Liver (tissue), 9 donors: ENCODE results near the gene COMMD2. TPM values are rescaled to one million over a fixed set of nuclear protein-coding genes. Genes with fewer than 3 reads are reported as not detected.

ENCODE experiments used
- DNase-seq: peaks from one replicate; pipeline ENCODE4 v3.0.0-alpha.2; 2017; ENCODE audit warnings: low spot score
- H3K27ac ChIP-seq, 2 donors: one replicate each; pipeline ENCODE4 v1.7.0; 2013; ENCODE audit warnings: inconsistent platforms in 2 of 2, low read length in 2 of 2, control low read depth in 1 of 2, low read depth in 1 of 2, mild to moderate bottlenecking in 1 of 2
- H3K27me3 ChIP-seq, 4 donors: one replicate each; pipeline versions ENCODE4 v1.6.1 to v1.7.0; 2013; ENCODE audit warnings: low read length in 3 of 4, inconsistent platforms in 1 of 4, mild to moderate bottlenecking in 1 of 4, moderate library complexity in 1 of 4; ENCODE audit not compliant: control insufficient read depth in 4 of 4, insufficient read depth in 4 of 4
- H3K36me3 ChIP-seq, 4 donors: one replicate each; pipeline versions ENCODE4 v1.6.1 to v1.7.0; 2013; ENCODE audit warnings: low read length in 3 of 4, mild to moderate bottlenecking in 3 of 4, low read depth in 1 of 4, moderate library complexity in 1 of 4; ENCODE audit not compliant: control insufficient read depth in 4 of 4, insufficient read depth in 3 of 4
- H3K4me1 ChIP-seq, 4 donors: one replicate each; pipeline versions ENCODE4 v1.6.1 to v1.7.0; 2013; ENCODE audit warnings: low read length in 3 of 4, mild to moderate bottlenecking in 3 of 4, moderate library complexity in 1 of 4; ENCODE audit not compliant: control insufficient read depth in 4 of 4, insufficient read depth in 4 of 4
- H3K4me3 ChIP-seq, 3 donors: one replicate each; pipeline versions ENCODE4 v1.6.1 to v1.7.0; 2013; ENCODE audit warnings: low read length in 3 of 3, control low read depth in 1 of 3, low read depth in 1 of 3, mild to moderate bottlenecking in 1 of 3
- H3K9ac ChIP-seq, 2 donors: one replicate each; pipeline ENCODE4 v1.7.0; 2013; ENCODE audit warnings: low read length in 2 of 2, mild to moderate bottlenecking in 2 of 2, moderate library complexity in 2 of 2, control low read depth in 1 of 2, low read depth in 1 of 2
- H3K9me3 ChIP-seq, 4 donors: one replicate each; pipeline versions ENCODE4 v1.6.1 to v1.7.0; 2013; ENCODE audit warnings: low read length in 3 of 4; ENCODE audit not compliant: control insufficient read depth in 4 of 4
- EGR1 ChIP-seq, 2 donors: IDR thresholded peaks; 2 replicates each; pipeline ENCODE4 v1.6.1; 2016 to 2018; ENCODE audit warnings: antibody characterized with exemption in 2 of 2, low read depth in 2 of 2
- FOXA1 ChIP-seq: IDR thresholded peaks from 2 replicates; pipeline ENCODE4 v1.6.1; 2016; ENCODE audit warnings: antibody characterized with exemption
- FOXA2 ChIP-seq: IDR thresholded peaks from 2 replicates; pipeline ENCODE4 v1.6.1; 2016; ENCODE audit warnings: antibody characterized with exemption
- GABPA ChIP-seq, 2 donors: IDR thresholded peaks in 1 of 2; conservative IDR thresholded peaks in 1 of 2; 2 replicates each; pipeline ENCODE4 v1.6.1; 2016; ENCODE audit warnings: antibody characterized with exemption in 2 of 2, mild to moderate bottlenecking in 1 of 2, moderate library complexity in 1 of 2
- HNF4A ChIP-seq, 2 donors: conservative IDR thresholded peaks; 2 replicates each; pipeline ENCODE4 v1.6.1; 2016; ENCODE audit warnings: antibody characterized with exemption in 2 of 2, mild to moderate bottlenecking in 2 of 2
- HNF4G ChIP-seq: IDR thresholded peaks from 2 replicates; pipeline ENCODE4 v1.6.1; 2016; ENCODE audit warnings: antibody characterized with exemption
- JUND ChIP-seq, 2 donors: IDR thresholded peaks; 2 replicates each; pipeline ENCODE4 v1.6.1; 2016; ENCODE audit warnings: antibody characterized with exemption in 2 of 2
- NR2F2 ChIP-seq: IDR thresholded peaks from 2 replicates; pipeline ENCODE4 v1.6.1; 2016; ENCODE audit warnings: antibody characterized with exemption
- RAD21 ChIP-seq, 2 donors: IDR thresholded peaks; 2 replicates each; pipeline ENCODE4 v1.6.1; 2016; ENCODE audit warnings: antibody characterized with exemption in 2 of 2, mild to moderate bottlenecking in 2 of 2
- RXRA ChIP-seq, 2 donors: IDR thresholded peaks; 2 replicates each; pipeline ENCODE4 v1.6.1; 2017 to 2018; ENCODE audit warnings: antibody characterized with exemption in 2 of 2, mild to moderate bottlenecking in 1 of 2
- SP1 ChIP-seq: IDR thresholded peaks from 2 replicates; pipeline ENCODE4 v1.6.1; 2018; ENCODE audit warnings: antibody characterized with exemption, mild to moderate bottlenecking
- YY1 ChIP-seq: IDR thresholded peaks from 2 replicates; pipeline ENCODE4 v1.6.1; 2016; ENCODE audit warnings: antibody characterized with exemption, mild to moderate bottlenecking
- WGBS: extraction: QIAGEN DNeasy Blood & Tissue Kit; methylation state at CpG from one replicate; pipeline ENCODE4 v1.1.7; 2013; 5-methylcytosine and 5-hydroxymethylcytosine counted together
- polyA plus RNA-seq, 2 donors: library from polyadenylated mRNA; stranded (reverse) in 1 of 2; unstranded in 1 of 2; fragments of 200-250 nt in 1 of 2; fragments of >200 nt in 1 of 2; fragmentation: Nextera tagmentation in 1 of 2; extraction: Ambion mirVana in 1 of 2; gene quantifications; one replicate each; pipeline versions ENCODE4 v1.2.1 to v1.2.3, GENCODE V29; 2013 to 2015
- total RNA-seq, 2 donors: library from RNA; depleted of rRNA; stranded (reverse); fragments of >200 nt; gene quantifications; one replicate each; pipeline ENCODE4 v1.2.3, GENCODE V29; 2014
- TF ChIP-seq, protein P1 (sequence below): IDR thresholded peaks from 2 replicates; pipeline ENCODE4 v1.6.1; 2016; ENCODE audit warnings: antibody characterized with exemption
- TF ChIP-seq, protein P2 (sequence below): fragments of 150-350 bp; IDR thresholded peaks from 2 replicates; pipeline ENCODE4 v1.5.1; 2017; ENCODE audit warnings: improper control_type of control experiment, low read depth, low read length; ENCODE audit not compliant: missing input control
- TF ChIP-seq, protein P3 (sequence below): IDR thresholded peaks from 2 replicates; pipeline ENCODE4 v1.6.1; 2016; ENCODE audit warnings: antibody characterized with exemption, mild to moderate bottlenecking
- TF ChIP-seq, protein P4 (sequence below): IDR thresholded peaks from 2 replicates; pipeline ENCODE4 v1.6.1; 2016; ENCODE audit warnings: antibody characterized with exemption
- TF ChIP-seq, protein P5 (sequence below): IDR thresholded peaks from 2 replicates; pipeline ENCODE4 v1.6.1; 2016; ENCODE audit warnings: antibody characterized with exemption
- donor health status: healthy.
- donor health status: healthy.
- donor health status: healthy.
- donor health status: healthy.
- donor health status: healthy.

The COMMD2 gene
- total and polyA plus RNA-seq, 4 donors: 5.8 to 15.4 (median 11.2) TPM

DNA sequence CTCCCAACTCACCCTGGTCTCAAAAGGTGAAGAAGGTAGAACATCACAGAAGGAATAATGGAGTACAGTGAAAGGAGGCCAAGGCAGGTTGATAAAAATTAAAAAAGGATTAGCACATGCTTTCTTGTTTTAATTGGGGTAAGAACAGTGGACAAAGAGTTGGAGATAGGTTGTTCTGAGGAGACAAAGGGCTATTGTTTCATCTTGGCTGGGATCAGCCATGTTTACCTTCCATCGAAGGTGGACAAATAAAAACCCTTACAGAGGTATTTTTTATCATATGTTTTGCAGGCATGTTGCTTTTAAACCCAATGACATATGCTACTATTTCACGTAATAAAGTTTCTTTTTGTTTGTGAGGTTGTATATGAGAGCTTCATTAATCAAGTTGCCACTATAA, 12.9 kb downstream of the COMMD2 start:
- Histone ChIP-seq H3K4me1 (no peaks in the 10 kb centered on the region), H3K27ac (no peak overlapping the region), H3K4me3 (no peak overlapping the region), H3K36me3 (peaks cover 1 to 21% (median 8%) of the 10 kb centered on the region in 4 donors), H3K27me3 (no peaks in the 10 kb centered on the region), H3K9me3 (no peaks in the 10 kb centered on the region), H3K9ac (no peak overlapping the region)
- no peak for DNase-seq
- TF ChIP-seq JUND (IDR thresholded peaks at IDR 0.05) (no peak), HNF4A (conservative IDR thresholded peaks at IDR 0.05) (no peak), EGR1 (IDR thresholded peaks at IDR 0.05; ENCODE audit: low read depth in 2 of 2) (no peak), RAD21 (IDR thresholded peaks at IDR 0.05) (no peak), FOXA1 (no peak), YY1 (no peak), HNF4G (no peak), SP1 (no peak)
- TF ChIP-seq, protein P1, sequence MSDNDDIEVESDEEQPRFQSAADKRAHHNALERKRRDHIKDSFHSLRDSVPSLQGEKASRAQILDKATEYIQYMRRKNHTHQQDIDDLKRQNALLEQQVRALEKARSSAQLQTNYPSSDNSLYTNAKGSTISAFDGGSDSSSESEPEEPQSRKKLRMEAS: no peak
- TF ChIP-seq, protein P2, sequence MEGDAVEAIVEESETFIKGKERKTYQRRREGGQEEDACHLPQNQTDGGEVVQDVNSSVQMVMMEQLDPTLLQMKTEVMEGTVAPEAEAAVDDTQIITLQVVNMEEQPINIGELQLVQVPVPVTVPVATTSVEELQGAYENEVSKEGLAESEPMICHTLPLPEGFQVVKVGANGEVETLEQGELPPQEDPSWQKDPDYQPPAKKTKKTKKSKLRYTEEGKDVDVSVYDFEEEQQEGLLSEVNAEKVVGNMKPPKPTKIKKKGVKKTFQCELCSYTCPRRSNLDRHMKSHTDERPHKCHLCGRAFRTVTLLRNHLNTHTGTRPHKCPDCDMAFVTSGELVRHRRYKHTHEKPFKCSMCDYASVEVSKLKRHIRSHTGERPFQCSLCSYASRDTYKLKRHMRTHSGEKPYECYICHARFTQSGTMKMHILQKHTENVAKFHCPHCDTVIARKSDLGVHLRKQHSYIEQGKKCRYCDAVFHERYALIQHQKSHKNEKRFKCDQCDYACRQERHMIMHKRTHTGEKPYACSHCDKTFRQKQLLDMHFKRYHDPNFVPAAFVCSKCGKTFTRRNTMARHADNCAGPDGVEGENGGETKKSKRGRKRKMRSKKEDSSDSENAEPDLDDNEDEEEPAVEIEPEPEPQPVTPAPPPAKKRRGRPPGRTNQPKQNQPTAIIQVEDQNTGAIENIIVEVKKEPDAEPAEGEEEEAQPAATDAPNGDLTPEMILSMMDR: no peak
- 71% methylated on average over 2 of the region's 2 CpGs for WGBS

DNA sequence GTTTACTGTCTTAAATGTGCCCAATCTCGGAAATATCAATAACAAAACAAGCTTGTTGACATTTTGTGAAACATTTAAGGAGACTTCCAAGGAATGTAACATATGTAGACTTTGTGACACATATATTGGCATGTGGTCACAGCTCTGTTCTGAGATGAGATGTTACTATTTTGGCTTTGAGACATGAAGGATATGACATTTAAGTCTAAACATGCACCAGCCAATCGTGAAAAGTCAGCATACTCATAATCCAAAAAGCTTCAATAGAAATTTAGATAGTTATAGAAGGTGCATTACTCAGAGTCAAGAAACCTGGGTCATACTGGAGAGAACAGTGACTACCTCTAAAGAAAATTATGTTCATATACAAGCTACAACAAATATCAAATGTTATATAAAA, 13.4 kb downstream of the COMMD2 start:
- WGBS: 91% methylated on average over 2 of the region's 2 CpGs
- TF ChIP-seq JUND (IDR thresholded peaks at IDR 0.05) (no peak), RAD21 (IDR thresholded peaks at IDR 0.05) (no peak), SP1 (no peak), HNF4A (conservative IDR thresholded peaks at IDR 0.05) (no peak)
- Histone ChIP-seq H3K27me3 (no peaks in the 10 kb centered on the region), H3K4me1 (no peaks in the 10 kb centered on the region), H3K27ac (no peak overlapping the region), H3K4me3 (no peak overlapping the region), H3K36me3 (peaks cover 1 to 18% (median 8%) of the 10 kb centered on the region in 4 donors), H3K9ac (no peak overlapping the region), H3K9me3 (no peaks in the 10 kb centered on the region)
- no peak for DNase-seq

DNA sequence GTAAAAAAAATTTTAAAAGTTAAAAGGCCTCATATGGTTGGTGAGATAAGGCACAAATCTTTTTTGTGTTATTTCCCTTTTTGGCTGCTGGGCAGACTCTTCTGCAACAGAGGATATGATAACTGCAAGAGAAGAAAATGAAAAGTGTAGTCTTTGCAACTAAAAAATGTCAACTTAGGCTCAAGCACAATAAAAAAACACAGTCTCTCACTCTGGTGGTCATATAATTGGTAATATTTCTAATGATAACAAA, 15.4 kb downstream of the COMMD2 start:
- H3K4me3 ChIP-seq: no peak overlapping the region
- H3K9ac ChIP-seq: no peak overlapping the region
- TF ChIP-seq HNF4G: no peak
- TF ChIP-seq, protein P3, sequence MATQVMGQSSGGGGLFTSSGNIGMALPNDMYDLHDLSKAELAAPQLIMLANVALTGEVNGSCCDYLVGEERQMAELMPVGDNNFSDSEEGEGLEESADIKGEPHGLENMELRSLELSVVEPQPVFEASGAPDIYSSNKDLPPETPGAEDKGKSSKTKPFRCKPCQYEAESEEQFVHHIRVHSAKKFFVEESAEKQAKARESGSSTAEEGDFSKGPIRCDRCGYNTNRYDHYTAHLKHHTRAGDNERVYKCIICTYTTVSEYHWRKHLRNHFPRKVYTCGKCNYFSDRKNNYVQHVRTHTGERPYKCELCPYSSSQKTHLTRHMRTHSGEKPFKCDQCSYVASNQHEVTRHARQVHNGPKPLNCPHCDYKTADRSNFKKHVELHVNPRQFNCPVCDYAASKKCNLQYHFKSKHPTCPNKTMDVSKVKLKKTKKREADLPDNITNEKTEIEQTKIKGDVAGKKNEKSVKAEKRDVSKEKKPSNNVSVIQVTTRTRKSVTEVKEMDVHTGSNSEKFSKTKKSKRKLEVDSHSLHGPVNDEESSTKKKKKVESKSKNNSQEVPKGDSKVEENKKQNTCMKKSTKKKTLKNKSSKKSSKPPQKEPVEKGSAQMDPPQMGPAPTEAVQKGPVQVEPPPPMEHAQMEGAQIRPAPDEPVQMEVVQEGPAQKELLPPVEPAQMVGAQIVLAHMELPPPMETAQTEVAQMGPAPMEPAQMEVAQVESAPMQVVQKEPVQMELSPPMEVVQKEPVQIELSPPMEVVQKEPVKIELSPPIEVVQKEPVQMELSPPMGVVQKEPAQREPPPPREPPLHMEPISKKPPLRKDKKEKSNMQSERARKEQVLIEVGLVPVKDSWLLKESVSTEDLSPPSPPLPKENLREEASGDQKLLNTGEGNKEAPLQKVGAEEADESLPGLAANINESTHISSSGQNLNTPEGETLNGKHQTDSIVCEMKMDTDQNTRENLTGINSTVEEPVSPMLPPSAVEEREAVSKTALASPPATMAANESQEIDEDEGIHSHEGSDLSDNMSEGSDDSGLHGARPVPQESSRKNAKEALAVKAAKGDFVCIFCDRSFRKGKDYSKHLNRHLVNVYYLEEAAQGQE: no peak
- TF ChIP-seq, protein P4, sequence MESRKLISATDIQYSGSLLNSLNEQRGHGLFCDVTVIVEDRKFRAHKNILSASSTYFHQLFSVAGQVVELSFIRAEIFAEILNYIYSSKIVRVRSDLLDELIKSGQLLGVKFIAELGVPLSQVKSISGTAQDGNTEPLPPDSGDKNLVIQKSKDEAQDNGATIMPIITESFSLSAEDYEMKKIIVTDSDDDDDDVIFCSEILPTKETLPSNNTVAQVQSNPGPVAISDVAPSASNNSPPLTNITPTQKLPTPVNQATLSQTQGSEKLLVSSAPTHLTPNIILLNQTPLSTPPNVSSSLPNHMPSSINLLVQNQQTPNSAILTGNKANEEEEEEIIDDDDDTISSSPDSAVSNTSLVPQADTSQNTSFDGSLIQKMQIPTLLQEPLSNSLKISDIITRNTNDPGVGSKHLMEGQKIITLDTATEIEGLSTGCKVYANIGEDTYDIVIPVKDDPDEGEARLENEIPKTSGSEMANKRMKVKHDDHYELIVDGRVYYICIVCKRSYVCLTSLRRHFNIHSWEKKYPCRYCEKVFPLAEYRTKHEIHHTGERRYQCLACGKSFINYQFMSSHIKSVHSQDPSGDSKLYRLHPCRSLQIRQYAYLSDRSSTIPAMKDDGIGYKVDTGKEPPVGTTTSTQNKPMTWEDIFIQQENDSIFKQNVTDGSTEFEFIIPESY: no peak
- TF ChIP-seq, protein P2: no peak
- no peak for TF ChIP-seq GABPA (IDR thresholded peaks at IDR 0.05 in 1 of 2, conservative IDR thresholded peaks at IDR 0.05 in 1 of 2)
- no peak for TF ChIP-seq EGR1 (IDR thresholded peaks at IDR 0.05; ENCODE audit: low read depth in 2 of 2)
- TF ChIP-seq RXRA (IDR thresholded peaks at IDR 0.05): no peak
- TF ChIP-seq, protein P5, sequence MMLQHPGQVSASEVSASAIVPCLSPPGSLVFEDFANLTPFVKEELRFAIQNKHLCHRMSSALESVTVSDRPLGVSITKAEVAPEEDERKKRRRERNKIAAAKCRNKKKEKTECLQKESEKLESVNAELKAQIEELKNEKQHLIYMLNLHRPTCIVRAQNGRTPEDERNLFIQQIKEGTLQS: no peak
- no peak for TF ChIP-seq FOXA1
- no peak for TF ChIP-seq YY1
- TF ChIP-seq NR2F2: no peak
- no peak for TF ChIP-seq FOXA2
- TF ChIP-seq HNF4A (conservative IDR thresholded peaks at IDR 0.05): no peak
- DNase-seq: no peak
- H3K27me3 ChIP-seq: no peaks in the 10 kb centered on the region
- no peaks in the 10 kb centered on the region for H3K4me1 ChIP-seq
- peaks cover 1 to 15% (median 8%) of the 10 kb centered on the region in 4 donors for H3K36me3 ChIP-seq
- no peaks in the 10 kb centered on the region for H3K9me3 ChIP-seq
- no peak overlapping the region for H3K27ac ChIP-seq
